ENCODE results near the gene ASAP3. TPM values are rescaled to one million over a fixed set of nuclear protein-coding genes. Genes with fewer than 3 reads are reported as not detected.

Gene ASAP3
- total and polyA plus RNA-seq, 2 experiments from 2014 or later: 28.0 to 98.2 TPM

- Mint-ChIP-seq H3K4me3 (no peak overlapping the region), H3K4me1 (peaks cover 5% of the 10 kb centered on the region; the same call in 2 of the 3 replicates), H3K36me3 (ENCODE audit: low read depth) (no peaks in the 10 kb centered on the region), H3K9me3 (no peaks in the 10 kb centered on the region), H3K27me3 (ENCODE audit: insufficient read depth, low read depth, poor library complexity) (peaks cover 3% of the 10 kb centered on the region), H3K27ac (no peak overlapping the region)
- Histone ChIP-seq H3K27me3 (ENCODE audit: insufficient read depth) (no peaks in the 10 kb centered on the region), H3K4me1 (ENCODE audit: insufficient read depth) (peaks cover 4% of the 10 kb centered on the region), H3K27ac (ENCODE audit: low read depth) (no peak overlapping the region), H3K9me2 (ENCODE audit: insufficient read depth) (no peaks in the 10 kb centered on the region), H2AFZ (no peak overlapping the region), H3K4me3 (no peak overlapping the region), H3K36me3 (ENCODE audit: insufficient read depth) (no peaks in the 10 kb centered on the region), H3F3A (replicated peaks; ENCODE audit: low read depth) (peaks cover 6% of the 10 kb centered on the region), H3K79me2 (replicated peaks; ENCODE audit: insufficient read depth) (no peaks in the 10 kb centered on the region), H4K20me1 (replicated peaks; ENCODE audit: insufficient read depth) (no peaks in the 10 kb centered on the region), H3K4me2 (no peak overlapping the region)
- no peak for ATAC-seq
- no peak for TF ChIP-seq CREB1 (CRISPR knock-in tag; IDR thresholded peaks at IDR 0.05; ENCODE audit: low read depth)
- no peak for TF ChIP-seq NANOG (IDR thresholded peaks at IDR 0.05; ENCODE audit: borderline replicate concordance)
- TF ChIP-seq JUNB (IDR thresholded peaks at IDR 0.05; ENCODE audit: unreplicated experiment): no peak
- no peak for TF ChIP-seq ZNF331 (CRISPR knock-in tag; IDR thresholded peaks at IDR 0.05; ENCODE audit: low read depth)
- no peak for TF ChIP-seq STAT1 (IDR thresholded peaks at IDR 0.05; ENCODE audit: unreplicated experiment)
- TF ChIP-seq, protein P1, sequence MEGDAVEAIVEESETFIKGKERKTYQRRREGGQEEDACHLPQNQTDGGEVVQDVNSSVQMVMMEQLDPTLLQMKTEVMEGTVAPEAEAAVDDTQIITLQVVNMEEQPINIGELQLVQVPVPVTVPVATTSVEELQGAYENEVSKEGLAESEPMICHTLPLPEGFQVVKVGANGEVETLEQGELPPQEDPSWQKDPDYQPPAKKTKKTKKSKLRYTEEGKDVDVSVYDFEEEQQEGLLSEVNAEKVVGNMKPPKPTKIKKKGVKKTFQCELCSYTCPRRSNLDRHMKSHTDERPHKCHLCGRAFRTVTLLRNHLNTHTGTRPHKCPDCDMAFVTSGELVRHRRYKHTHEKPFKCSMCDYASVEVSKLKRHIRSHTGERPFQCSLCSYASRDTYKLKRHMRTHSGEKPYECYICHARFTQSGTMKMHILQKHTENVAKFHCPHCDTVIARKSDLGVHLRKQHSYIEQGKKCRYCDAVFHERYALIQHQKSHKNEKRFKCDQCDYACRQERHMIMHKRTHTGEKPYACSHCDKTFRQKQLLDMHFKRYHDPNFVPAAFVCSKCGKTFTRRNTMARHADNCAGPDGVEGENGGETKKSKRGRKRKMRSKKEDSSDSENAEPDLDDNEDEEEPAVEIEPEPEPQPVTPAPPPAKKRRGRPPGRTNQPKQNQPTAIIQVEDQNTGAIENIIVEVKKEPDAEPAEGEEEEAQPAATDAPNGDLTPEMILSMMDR (conservative IDR thresholded peaks at IDR 0.05; ENCODE audit: low read depth in 2 of 2): no peak
- TF ChIP-seq POLR2AphosphoS5 (IDR thresholded peaks at IDR 0.05; ENCODE audit: low read depth): no peak
- TF ChIP-seq EZH2phosphoT487 (IDR thresholded peaks at IDR 0.05; ENCODE audit: unreplicated experiment): no peak
- TF ChIP-seq, protein P2, sequence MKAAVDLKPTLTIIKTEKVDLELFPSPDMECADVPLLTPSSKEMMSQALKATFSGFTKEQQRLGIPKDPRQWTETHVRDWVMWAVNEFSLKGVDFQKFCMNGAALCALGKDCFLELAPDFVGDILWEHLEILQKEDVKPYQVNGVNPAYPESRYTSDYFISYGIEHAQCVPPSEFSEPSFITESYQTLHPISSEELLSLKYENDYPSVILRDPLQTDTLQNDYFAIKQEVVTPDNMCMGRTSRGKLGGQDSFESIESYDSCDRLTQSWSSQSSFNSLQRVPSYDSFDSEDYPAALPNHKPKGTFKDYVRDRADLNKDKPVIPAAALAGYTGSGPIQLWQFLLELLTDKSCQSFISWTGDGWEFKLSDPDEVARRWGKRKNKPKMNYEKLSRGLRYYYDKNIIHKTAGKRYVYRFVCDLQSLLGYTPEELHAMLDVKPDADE (IDR thresholded peaks at IDR 0.05): no peak
- DNase-seq (ENCODE audit: low spot score): no peak
These were observed 16.5 kb upstream of the ASAP3 start for GRCh38 chr1:23500466-23500865.

- no peaks in the 10 kb centered on the region for H3K9me3 Mint-ChIP-seq
- no peak overlapping the region for H3K4me3 Mint-ChIP-seq
- no peaks in the 10 kb centered on the region for H3K9me2 ChIP-seq (ENCODE audit: insufficient read depth)
- ATAC-seq (no peak), DNase-seq (ENCODE audit: low spot score) (no peak)
- no peaks in the 10 kb centered on the region for H3K79me2 ChIP-seq (replicated peaks; ENCODE audit: insufficient read depth)
- H3K4me1 Mint-ChIP-seq: peaks cover 2% of the 10 kb centered on the region; the same call in 1 of the 3 replicates
- H3K36me3 Mint-ChIP-seq (ENCODE audit: low read depth): no peaks in the 10 kb centered on the region
- peak overlapping the region; percentile 85 for H2AFZ ChIP-seq
- peaks cover 6% of the 10 kb centered on the region for H3F3A ChIP-seq (replicated peaks; ENCODE audit: low read depth)
- H3K27ac ChIP-seq (ENCODE audit: low read depth): no peak overlapping the region
- no peaks in the 10 kb centered on the region for H3K36me3 ChIP-seq (ENCODE audit: insufficient read depth)
- no peak overlapping the region for H3K4me2 ChIP-seq
- no peak overlapping the region for H3K27ac Mint-ChIP-seq
- peaks cover 3% of the 10 kb centered on the region for H3K27me3 Mint-ChIP-seq (ENCODE audit: insufficient read depth, low read depth, poor library complexity)
- no peak overlapping the region for H3K4me3 ChIP-seq
- no peaks in the 10 kb centered on the region for H3K4me1 ChIP-seq (ENCODE audit: insufficient read depth)
- H3K27me3 ChIP-seq (ENCODE audit: insufficient read depth): no peaks in the 10 kb centered on the region
- no peaks in the 10 kb centered on the region for H4K20me1 ChIP-seq (replicated peaks; ENCODE audit: insufficient read depth)
- no peak for TF ChIP-seq ZNF331 (CRISPR knock-in tag; IDR thresholded peaks at IDR 0.05; ENCODE audit: low read depth)
- TF ChIP-seq POLR2AphosphoS5 (IDR thresholded peaks at IDR 0.05; ENCODE audit: low read depth): no peak
- TF ChIP-seq ZNF462 (CRISPR knock-in tag; IDR thresholded peaks at IDR 0.05): no peak
- TF ChIP-seq, protein P1 (conservative IDR thresholded peaks at IDR 0.05; ENCODE audit: low read depth in 2 of 2): no peak
These were observed 13.9 kb upstream of the ASAP3 start for GRCh38 chr1:23497777-23498439.
